PC-3 (cell line): Measurements from ENCODE around the gene CBARP. TPM values are rescaled to one million over a fixed set of nuclear protein-coding genes. Genes with fewer than 3 reads are reported as not detected.
A peak's percentile ranks its signal among the peaks of the same experiment; 100 is the strongest.

ENCODE experiments used
- ATAC-seq: fragments of 200-7000 bp; cut with Tn5 transposase; 2 replicates; pipeline ENCODE4 v1.9.1; 2020; ENCODE audit warnings: mild to moderate bottlenecking, moderate library complexity
- BruUV-seq: library from RNA; stranded (reverse); fragments of 400-500 nt; replicated peaks from 2 replicates; lab custom pipeline; 2021; lab: Mats Ljungman, UMichigan
- CTCF ChIA-PET: fragments of 300-600 bp; sonication (Branson Sonifier 250); formaldehyde crosslinking; loops from one replicate; lab custom pipeline; 2022; ENCODE audit warnings: antibody characterized with exemption; lab: Charles Lee
- POLR2A ChIA-PET: fragments of 300-600 bp; sonication (Branson Sonifier 250); formaldehyde crosslinking; loops from one replicate; lab custom pipeline; 2022; ENCODE audit warnings: antibody characterized with exemption; ENCODE audit not compliant: unreplicated experiment; lab: Charles Lee
- DNase-seq: peaks from one replicate; pipeline ENCODE4 v3.0.0-alpha.2; 2015
- H2AFZ ChIP-seq: fragments of 300-600 bp; sonication (generic); 2 replicates; pipeline ENCODE4 v1.6.0; 2016; ENCODE audit warnings: antibody characterized with exemption, low read length
- H3F3A ChIP-seq: fragments of 300-600 bp; sonication (generic); one replicate; pipeline ENCODE4 v1.6.0; 2017; ENCODE audit warnings: antibody characterized with exemption, low read length, control low read depth, mild to moderate bottlenecking; ENCODE audit not compliant: unreplicated experiment
- H3K27ac ChIP-seq: fragments of 300-600 bp; sonication (generic); 2 replicates; pipeline ENCODE4 v1.5.1; 2016; ENCODE audit warnings: mild to moderate bottlenecking, low read length
- H3K27me3 ChIP-seq: fragments of 300-600 bp; sonication (generic); 2 replicates; pipeline ENCODE4 v1.6.1; 2016; ENCODE audit warnings: low read length, mixed read lengths
- H3K36me3 ChIP-seq: fragments of 300-600 bp; sonication (generic); 2 replicates; pipeline ENCODE4 v1.6.1; 2016; ENCODE audit warnings: low read depth, mixed run types, low read length, mixed read lengths
- H3K4me1 ChIP-seq: fragments of 300-600 bp; sonication (generic); 2 replicates; pipeline ENCODE4 v1.5.1; 2016; ENCODE audit warnings: low read length; ENCODE audit not compliant: insufficient read depth
- H3K4me2 ChIP-seq: fragments of 300-600 bp; sonication (generic); 2 replicates; pipeline ENCODE4 v1.6.0; 2016; ENCODE audit warnings: low read length
- H3K4me3 ChIP-seq: fragments of 300-600 bp; sonication (generic); 2 replicates; pipeline ENCODE4 v1.5.1; 2016; ENCODE audit warnings: mild to moderate bottlenecking, low read length, mixed read lengths
- H3K79me2 ChIP-seq: fragments of 300-600 bp; sonication (generic); 2 replicates; pipeline ENCODE4 v1.6.1; 2017; ENCODE audit warnings: low read length, mixed read lengths
- H3K9ac ChIP-seq: fragments of 300-600 bp; sonication (generic); 2 replicates; pipeline ENCODE4 v1.6.0; 2016; ENCODE audit warnings: mild to moderate bottlenecking, low read length
- H3K9me2 ChIP-seq: fragments of 300-600 bp; sonication (generic); replicated peaks from 2 replicates; pipeline ENCODE4 v1.6.1; 2016; ENCODE audit warnings: mixed run types, low read length, mixed read lengths
- H3K9me3 ChIP-seq: fragments of 300-600 bp; sonication (generic); 2 replicates; pipeline ENCODE4 v1.6.1; 2016; ENCODE audit warnings: low read length, mixed read lengths
- H4K20me1 ChIP-seq: fragments of 300-600 bp; sonication (generic); 2 replicates; pipeline ENCODE4 v1.6.1; 2016; ENCODE audit warnings: low read length, mixed read lengths
- CTCF ChIP-seq: fragments of 300-600 bp; sonication (generic); conservative IDR thresholded peaks from 2 replicates; pipeline ENCODE4 v1.5.1; 2017; ENCODE audit warnings: antibody characterized with exemption, low read depth, mild to moderate bottlenecking, low read length
- EZH2 ChIP-seq: fragments of 300-600 bp; sonication (generic); IDR thresholded peaks from one replicate; pipeline ENCODE4 v1.6.1; 2017; ENCODE audit warnings: antibody characterized with exemption, mild to moderate bottlenecking, low read length; ENCODE audit not compliant: unreplicated experiment
- EZH2phosphoT487 ChIP-seq: fragments of 300-600 bp; sonication (generic); IDR thresholded peaks from 2 replicates; pipeline ENCODE4 v1.6.1; 2018; ENCODE audit warnings: mild to moderate bottlenecking, antibody characterized with exemption, low read length, borderline replicate concordance
- intact Hi-C: fragments of 100-400 bp; cut with micrococcal nuclease; formaldehyde crosslinking; loops from 2 replicates; pipeline ENCODE4 v1.9.0; 2023
- total RNA-seq: library from RNA; depleted of rRNA; stranded (reverse); fragments of >200 nt; gene quantifications from 2 replicates; pipeline ENCODE4 v1.2.3, GENCODE V29; 2014

The CBARP gene
- total RNA-seq, 1 experiment from 2014 or later = 3.3 TPM

- peaks cover 71% of the 10 kb centered on the region for H3K4me1 ChIP-seq
- no peaks in the 10 kb centered on the region for H3F3A ChIP-seq
- H3K9me2 ChIP-seq = no peaks in the 10 kb centered on the region
- peak overlapping the region; percentile 71 for H3K4me3 ChIP-seq
- H4K20me1 ChIP-seq = no peaks in the 10 kb centered on the region
- peaks cover 6% of the 10 kb centered on the region; the same call in 1 of the 2 replicates for H3K36me3 ChIP-seq
- DNase-seq (no peak), ATAC-seq (no peak)
- H3K27me3 ChIP-seq = no peaks in the 10 kb centered on the region
- H3K4me2 ChIP-seq = peak overlapping the region; percentile 98
- peak overlapping the region; percentile 85 for H3K9ac ChIP-seq
- CTCF ChIA-PET = no interaction called here
- no TSS peak for BruUV-seq
- H3K79me2 ChIP-seq = peaks cover 58% of the 10 kb centered on the region
- POLR2A ChIA-PET = no interaction called here
- TF ChIP-seq EZH2phosphoT487 (no peak), CTCF (no peak), EZH2 (no peak)
- intact Hi-C loops = loop anchor here (10.0 kb wide), 1 partner anchor 84 kb away; a partner anchor contains a TSS
- H2AFZ ChIP-seq = no peak overlapping the region
- H3K9me3 ChIP-seq = no peaks in the 10 kb centered on the region
- peak overlapping the region; percentile 94; the same call in 1 of the 2 replicates for H3K27ac ChIP-seq
Observed at GRCh38 chr19:1270854-1271527, 33.2 kb upstream of the CBARP start.

- Histone ChIP-seq H3K36me3 (peaks cover 6% of the 10 kb centered on the region; the same call in 1 of the 2 replicates), H2AFZ (0 out of 2 replicates have a peak overlapping the region, but pooled peaks have one; percentile 26), H3K27ac (peak overlapping the region; percentile 94), H3K9me2 (no peaks in the 10 kb centered on the region), H3K4me2 (peak overlapping the region; percentile 98), H3K79me2 (peaks cover 56% of the 10 kb centered on the region), H3K9ac (peak overlapping the region; percentile 85), H3K9me3 (no peaks in the 10 kb centered on the region), H3F3A (no peaks in the 10 kb centered on the region), H3K27me3 (no peaks in the 10 kb centered on the region), H3K4me1 (peaks cover 74% of the 10 kb centered on the region), H3K4me3 (peak overlapping the region; percentile 71), H4K20me1 (no peaks in the 10 kb centered on the region)
- TF ChIP-seq CTCF = no peak
- no peak for TF ChIP-seq EZH2phosphoT487
- no peak for TF ChIP-seq EZH2
- intact Hi-C loops = loop anchor here (10.0 kb wide), 1 partner anchor 84 kb away; a partner anchor contains a TSS
- no peak for ATAC-seq
- BruUV-seq = no TSS peak
- peak; percentile 51 for DNase-seq
- POLR2A ChIA-PET = no interaction called here
- CTCF ChIA-PET = no interaction called here
Observed at GRCh38 chr19:1270213-1270853, 32.5 kb upstream of the CBARP start.
